GM12875 (cell line): ENCODE data around the gene MAP7.

ENCODE experiments used
- H3K4me3 ChIP-seq: one replicate; pipeline ENCODE4 v1.5.1; 2011; ENCODE audit warnings: low read depth, low read length, control low read depth
- TF ChIP-seq, protein P1 (sequence below): IDR thresholded peaks from 2 replicates; pipeline ENCODE4 v1.5.1; 2011; ENCODE audit warnings: low read depth, mild to moderate bottlenecking, control low read depth, inconsistent platforms, low read length, moderate library complexity, borderline replicate concordance; ENCODE audit not compliant: insufficient read depth

Gene MAP7

DNA sequence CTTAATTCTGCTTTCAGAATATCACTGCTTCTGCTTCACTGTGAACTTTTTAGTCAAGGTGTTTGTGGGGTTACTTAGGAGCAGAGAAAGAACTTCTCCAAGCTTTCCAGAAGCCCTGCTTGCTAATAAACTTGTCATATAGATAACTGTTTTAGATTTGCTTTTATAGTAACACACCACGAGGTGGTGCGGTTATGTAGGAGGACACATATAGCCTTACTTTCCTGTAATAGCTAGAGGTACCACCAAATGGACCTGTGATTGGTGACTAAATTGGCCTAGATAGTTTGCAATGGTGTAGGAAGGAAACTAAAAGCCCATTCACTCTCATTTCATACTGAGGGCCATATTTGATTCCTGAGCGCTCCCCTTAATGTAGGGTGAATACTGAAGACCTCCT, 208.3 kb downstream of the MAP7 start:
- H3K4me3 ChIP-seq: no peak overlapping the region
- TF ChIP-seq, protein P1, sequence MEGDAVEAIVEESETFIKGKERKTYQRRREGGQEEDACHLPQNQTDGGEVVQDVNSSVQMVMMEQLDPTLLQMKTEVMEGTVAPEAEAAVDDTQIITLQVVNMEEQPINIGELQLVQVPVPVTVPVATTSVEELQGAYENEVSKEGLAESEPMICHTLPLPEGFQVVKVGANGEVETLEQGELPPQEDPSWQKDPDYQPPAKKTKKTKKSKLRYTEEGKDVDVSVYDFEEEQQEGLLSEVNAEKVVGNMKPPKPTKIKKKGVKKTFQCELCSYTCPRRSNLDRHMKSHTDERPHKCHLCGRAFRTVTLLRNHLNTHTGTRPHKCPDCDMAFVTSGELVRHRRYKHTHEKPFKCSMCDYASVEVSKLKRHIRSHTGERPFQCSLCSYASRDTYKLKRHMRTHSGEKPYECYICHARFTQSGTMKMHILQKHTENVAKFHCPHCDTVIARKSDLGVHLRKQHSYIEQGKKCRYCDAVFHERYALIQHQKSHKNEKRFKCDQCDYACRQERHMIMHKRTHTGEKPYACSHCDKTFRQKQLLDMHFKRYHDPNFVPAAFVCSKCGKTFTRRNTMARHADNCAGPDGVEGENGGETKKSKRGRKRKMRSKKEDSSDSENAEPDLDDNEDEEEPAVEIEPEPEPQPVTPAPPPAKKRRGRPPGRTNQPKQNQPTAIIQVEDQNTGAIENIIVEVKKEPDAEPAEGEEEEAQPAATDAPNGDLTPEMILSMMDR: no peak

DNA sequence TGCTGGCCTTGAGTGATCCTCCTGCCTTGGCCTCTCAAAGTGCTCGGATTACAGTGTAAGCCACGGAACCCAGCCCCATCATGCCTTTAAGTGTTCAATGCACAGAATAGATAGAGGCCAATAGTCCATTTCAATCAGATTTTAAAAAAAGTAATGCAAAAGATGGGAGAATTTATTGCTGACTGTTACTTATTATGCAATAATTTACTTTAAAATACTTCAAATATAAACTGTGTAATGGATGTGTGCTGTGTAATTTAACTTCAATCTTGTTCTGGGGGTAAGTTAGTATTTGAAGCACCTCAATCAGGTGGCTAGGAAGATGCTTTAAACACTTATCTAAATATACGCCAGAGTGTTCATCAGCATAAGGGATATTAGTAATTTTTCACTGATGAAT, 208.9 kb downstream of the MAP7 start:
- TF ChIP-seq, protein P1: no peak
- no peak overlapping the region for H3K4me3 ChIP-seq

DNA sequence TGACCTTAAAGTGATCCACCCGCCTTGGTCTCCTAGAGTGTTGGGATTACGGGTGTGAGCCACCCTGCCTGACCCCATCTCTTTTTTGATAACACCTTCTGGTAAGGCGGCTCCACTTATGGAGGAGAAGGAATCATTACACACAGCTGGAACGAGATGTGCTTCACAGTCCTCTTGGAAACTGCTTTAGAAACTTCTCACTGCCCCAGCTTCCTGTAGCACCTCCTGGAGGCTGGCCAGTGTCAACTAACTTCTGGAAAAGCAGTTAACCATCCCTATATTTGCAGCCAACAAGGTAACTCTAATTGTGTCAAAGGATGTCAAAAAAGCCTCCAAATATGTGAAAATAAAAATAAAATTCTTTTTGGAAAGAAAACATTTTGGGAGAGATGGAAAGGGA, 211.7 kb downstream of the MAP7 start:
- no peak overlapping the region for H3K4me3 ChIP-seq
- TF ChIP-seq, protein P1: no peak

DNA sequence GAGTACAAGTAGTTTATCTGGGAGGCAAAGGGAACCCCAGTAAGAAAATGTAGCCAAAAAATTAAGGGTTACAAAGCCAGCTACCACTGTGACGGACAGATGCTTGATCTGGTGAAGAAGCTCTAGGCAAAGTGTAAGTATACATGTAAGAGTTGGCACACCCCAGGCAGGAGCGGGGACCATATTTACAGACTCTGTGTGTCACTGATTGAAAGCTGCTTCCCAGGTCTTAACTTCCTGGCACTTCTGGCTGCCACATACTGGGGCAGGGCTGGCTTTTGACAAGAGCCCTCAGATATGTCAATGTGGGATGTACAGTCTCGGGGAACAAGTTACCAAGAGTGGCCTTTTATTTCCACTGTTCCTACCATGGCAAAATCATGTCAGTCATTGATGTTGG, 212.6 kb downstream of the MAP7 start:
- TF ChIP-seq, protein P1: no peak
- H3K4me3 ChIP-seq: no peak overlapping the region

DNA sequence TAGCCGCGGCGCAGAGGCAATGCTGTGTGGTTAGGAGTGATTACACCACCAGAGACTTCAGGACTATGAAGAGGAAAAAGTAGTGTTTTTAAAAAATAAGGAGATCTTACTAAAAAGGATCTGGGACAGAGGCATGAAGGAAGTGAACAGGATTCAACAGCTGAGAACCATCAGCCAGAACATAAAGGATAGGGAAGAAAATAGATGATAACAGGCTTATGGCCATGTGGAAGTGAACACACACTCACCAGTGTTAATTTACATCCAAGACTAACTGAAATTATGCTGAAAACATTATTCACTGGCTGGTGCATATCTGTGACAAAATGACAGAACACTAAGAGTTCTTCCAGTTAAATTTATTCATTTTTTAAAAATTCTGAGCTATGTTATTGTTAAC, 213.1 kb downstream of the MAP7 start:
- H3K4me3 ChIP-seq: no peak overlapping the region
- TF ChIP-seq, protein P1: no peak

DNA sequence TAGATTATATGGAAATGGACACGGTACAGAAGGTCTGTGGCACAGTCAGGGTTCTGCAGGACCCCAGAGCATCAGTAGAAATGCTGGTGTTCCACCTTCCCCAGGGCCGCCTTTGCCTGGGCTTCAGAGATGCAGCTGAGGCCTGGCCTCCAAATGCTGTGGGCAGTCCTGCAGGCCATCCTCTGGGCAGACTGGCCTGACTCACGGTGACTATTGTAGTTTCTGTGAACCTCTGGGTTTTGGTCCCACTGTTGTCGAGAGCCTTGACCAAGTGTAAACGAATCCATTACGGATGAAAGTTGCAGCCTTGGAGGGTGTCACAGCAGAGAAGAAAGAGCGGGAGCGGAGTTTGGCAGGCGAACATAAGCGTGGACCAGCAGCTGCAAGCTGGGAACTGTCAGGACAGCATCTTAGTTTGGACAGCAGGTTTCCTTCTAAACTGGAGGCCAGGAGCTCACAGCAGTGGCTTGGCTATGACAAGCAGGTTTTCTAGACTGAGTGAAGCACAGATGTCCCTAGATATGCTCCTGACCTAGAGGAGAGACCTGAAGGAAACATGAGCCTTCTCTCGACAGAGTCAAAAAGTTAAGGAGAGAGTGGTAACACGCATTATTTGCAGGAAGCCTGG, 214.4 kb downstream of the MAP7 start:
- no peak overlapping the region for H3K4me3 ChIP-seq
- TF ChIP-seq, protein P1: no peak

DNA sequence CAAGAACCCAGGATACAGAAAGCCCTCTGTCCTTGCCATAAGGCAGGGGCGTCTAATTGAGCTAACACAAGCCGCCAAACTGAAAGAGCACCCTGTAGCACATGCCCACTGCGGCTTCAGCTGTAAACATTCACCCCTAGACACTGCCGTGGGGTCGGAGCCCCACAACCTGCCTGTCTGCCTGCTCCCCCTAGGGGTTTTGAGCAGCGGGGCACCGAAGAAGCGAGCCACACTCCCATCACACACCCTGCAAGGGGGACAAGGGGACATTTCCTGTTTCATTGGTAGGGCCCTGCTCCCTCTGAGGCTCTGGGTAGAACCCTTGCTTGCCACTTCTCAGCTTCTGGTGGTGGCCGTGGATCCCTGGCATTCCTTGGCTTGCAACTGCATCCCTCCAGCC, 215.4 kb downstream of the MAP7 start:
- TF ChIP-seq, protein P1: no peak
- H3K4me3 ChIP-seq: no peak overlapping the region
